Upper lobe of left lung (tissue), 6 donors: ENCODE data around the gene ARL13A. TPM values are rescaled to one million over a fixed set of nuclear protein-coding genes. Genes with fewer than 3 reads are reported as not detected.
A peak's percentile ranks its signal among the peaks of the same experiment; 100 is the strongest.

Experiments used
- ATAC-seq, 2 donors: fragments of 200-7000 bp; cut with Tn5 transposase; one replicate each; pipeline ENCODE4 v1.9.1; 2022; ENCODE audit warnings: mild to moderate bottlenecking in 2 of 2, moderate library complexity in 2 of 2; ENCODE audit not compliant: low FRiP score in 2 of 2
- DNase-seq, 2 donors: peaks; one replicate each; pipeline ENCODE4 v3.0.0-alpha.2; 2019 to 2020
- H3K27ac ChIP-seq, 4 donors: fragments of 200-600 bp; sonication (generic); one replicate each; pipeline ENCODE4 v1.5.1; 2016 to 2019
- H3K27me3 ChIP-seq, 4 donors: fragments of 200-600 bp; sonication (generic); one replicate each; pipeline ENCODE4 v1.5.1; 2017 to 2019
- H3K36me3 ChIP-seq, 4 donors: fragments of 200-600 bp; sonication (generic); one replicate each; pipeline ENCODE4 v1.5.1; 2016 to 2019
- H3K4me1 ChIP-seq, 4 donors: fragments of 200-600 bp; sonication (generic); one replicate each; pipeline ENCODE4 v1.5.1; 2018 to 2019
- H3K4me3 ChIP-seq, 4 donors: fragments of 200-600 bp; sonication (generic); one replicate each; pipeline ENCODE4 v1.5.1; 2017 to 2019; ENCODE audit warnings: mild to moderate bottlenecking in 2 of 4, moderate library complexity in 1 of 4
- H3K9me3 ChIP-seq, 4 donors: fragments of 200-600 bp; sonication (generic); one replicate each; pipeline ENCODE4 v1.5.1; 2018 to 2019
- CTCF ChIP-seq, 6 experiments: fragments of 450-650 bp in 4 of 6; fragments of 200-600 bp in 2 of 6; sonication (generic) in 2 of 6; IDR thresholded peaks; one replicate each; pipeline ENCODE4 v1.5.1; 2016 to 2019; ENCODE audit warnings: antibody characterized with exemption in 6 of 6
- EP300 ChIP-seq, 4 donors: sonication (generic); formaldehyde crosslinking; IDR thresholded peaks; one replicate each; pipeline ENCODE4 v1.5.1; 2017; ENCODE audit warnings: antibody characterized with exemption in 4 of 4, control low read depth in 2 of 4
- POLR2A ChIP-seq, 4 donors: fragments of 450-650 bp; IDR thresholded peaks; one replicate each; pipeline ENCODE4 v1.5.1; 2016 to 2017; ENCODE audit warnings: antibody characterized with exemption in 4 of 4, mild to moderate bottlenecking in 2 of 4
- POLR2AphosphoS5 ChIP-seq, 2 donors: sonication (generic); formaldehyde crosslinking; IDR thresholded peaks; one replicate each; pipeline ENCODE4 v1.5.1; 2017; ENCODE audit warnings: antibody characterized with exemption in 2 of 2
- WGBS, 2 donors: methylation state at CpG; one replicate each; pipeline ENCODE4 v1.1.5; 2017 to 2018; 5-methylcytosine and 5-hydroxymethylcytosine counted together
- total RNA-seq, 6 donors: library from RNA; depleted of rRNA in 4 of 6; stranded (reverse); fragments of >200 nt in 4 of 6; gene quantifications; one replicate each; pipeline versions ENCODE4 v1.1.0 to v1.2.1, GENCODE V29; 2016 to 2021
- donor health status: DM: no; HTN: no; CAD: no; lungs with moderate emphysema.
- donor health status: DM: no; HTN: yes; CAD: no; lungs with severe emphysema.

The ARL13A gene
- not detected for total RNA-seq

GRCh38 chrX:100969408-100969807 lies at the start of gene ARL13A:
Gene ARL13A, plus strand, starts transcription at chrX:100969708. Its CDS starts 3,982 bp downstream, at chrX:100973690.
- Histone ChIP-seq H3K27me3 (no peaks in the 10 kb centered on the region), H3K4me3 (no peak within 1 kb of the TSS), H3K36me3 (no peaks in the 10 kb centered on the region), H3K9me3 (no peaks in the 10 kb centered on the region), H3K27ac (no peak within 1 kb of the TSS), H3K4me1 (no peaks in the 10 kb centered on the region)
- no peak for TF ChIP-seq EP300 (IDR thresholded peaks at IDR 0.05)
- DNase-seq (no peak), ATAC-seq (no peak)
- WGBS, 2 donors = 72 to 93% methylated on average over 2 of the region's 2 CpGs

GRCh38 chrX:100924375-100924774 lies 45.1 kb upstream of the ARL13A start:
- Histone ChIP-seq H3K27me3 (no peaks in the 10 kb centered on the region), H3K4me3 (no peak overlapping the region), H3K4me1 (peaks cover 0 to 4% (median 0%) of the 10 kb centered on the region in 4 donors), H3K36me3 (no peaks in the 10 kb centered on the region), H3K9me3 (no peaks in the 10 kb centered on the region), H3K27ac (no peak overlapping the region)
- no peak for ATAC-seq
- peak in 1 of 2 donors; percentile 27 for TF ChIP-seq POLR2AphosphoS5 (IDR thresholded peaks at IDR 0.05)
- peak in 3 of 4 donors; percentile 46 to 73 (median 65) for TF ChIP-seq EP300 (IDR thresholded peaks at IDR 0.05)
- TF ChIP-seq POLR2A (IDR thresholded peaks at IDR 0.05) = no peak
- 48 to 57% methylated on average over 3 of the region's 3 CpGs for WGBS, 2 donors
- peak in 1 of 2 donors; percentile 28 for DNase-seq

GRCh38 chrX:100926453-100926852 lies 43.1 kb upstream of the ARL13A start:
- no peak overlapping the region for H3K27ac ChIP-seq
- 59 to 62% methylated on average over 2 of the region's 2 CpGs for WGBS, 2 donors
- H3K9me3 ChIP-seq = no peaks in the 10 kb centered on the region
- TF ChIP-seq POLR2AphosphoS5 (IDR thresholded peaks at IDR 0.05) (no peak), EP300 (IDR thresholded peaks at IDR 0.05) (no peak), CTCF (IDR thresholded peaks at IDR 0.05) (no peak)
- no peaks in the 10 kb centered on the region for H3K36me3 ChIP-seq
- H3K4me1 ChIP-seq = peaks cover 0 to 5% (median 2%) of the 10 kb centered on the region in 4 donors
- ATAC-seq (no peak), DNase-seq (no peak)
- H3K4me3 ChIP-seq = peak overlapping the region in 1 of 4 donors; percentile 52
- H3K27me3 ChIP-seq = no peaks in the 10 kb centered on the region

GRCh38 chrX:100928660-100929613 lies 40.6 kb upstream of the ARL13A start, which contains the start of gene XKRX:
Gene XKRX, minus strand, starts transcription at chrX:100928917. Its CDS starts 613 bp downstream, at chrX:100928304.
- Histone ChIP-seq H3K27me3 (no peaks in the 10 kb centered on the region), H3K36me3 (no peaks in the 10 kb centered on the region), H3K4me3 (peak within 1 kb of the TSS; percentile 13 to 52 (median 42)), H3K27ac (peak within 1 kb of the TSS in 3 of 4 donors; percentile 32 to 65 (median 56)), H3K4me1 (peaks cover 0 to 5% (median 2%) of the 10 kb centered on the region in 4 donors), H3K9me3 (no peaks in the 10 kb centered on the region)
- TF ChIP-seq CTCF (IDR thresholded peaks at IDR 0.05) (no peak), POLR2AphosphoS5 (IDR thresholded peaks at IDR 0.05) (no peak), EP300 (IDR thresholded peaks at IDR 0.05) (no peak), POLR2A (IDR thresholded peaks at IDR 0.05) (peak in 1 of 4 donors; percentile 41)
- DNase-seq (peak; percentile 68 to 90), ATAC-seq (peak; percentile 68 to 79)
- 30% methylated on average over 34 of the region's 51 CpGs; no CpG with 5 or more reads in 1 of the 2 donors for WGBS, 2 donors

GRCh38 chrX:100931218-100931924 lies 38.1 kb upstream of the ARL13A start:
- H3K27me3 ChIP-seq = no peaks in the 10 kb centered on the region
- H3K9me3 ChIP-seq = no peaks in the 10 kb centered on the region
- peaks cover 0 to 5% (median 2%) of the 10 kb centered on the region in 4 donors for H3K4me1 ChIP-seq
- TF ChIP-seq CTCF (IDR thresholded peaks at IDR 0.05) (no peak), POLR2AphosphoS5 (IDR thresholded peaks at IDR 0.05) (no peak), POLR2A (IDR thresholded peaks at IDR 0.05) (no peak), EP300 (IDR thresholded peaks at IDR 0.05) (no peak)
- H3K27ac ChIP-seq = no peak overlapping the region
- DNase-seq (no peak), ATAC-seq (no peak)
- no peak overlapping the region for H3K4me3 ChIP-seq
- WGBS, 2 donors = 83 to 85% methylated on average over 4 of the region's 4 CpGs
- H3K36me3 ChIP-seq = no peaks in the 10 kb centered on the region
